Astrocyte (in vitro differentiated cells and primary cell): ENCODE data around the gene HS6ST3. TPM values are rescaled to one million over a fixed set of nuclear protein-coding genes. Genes with fewer than 3 reads are reported as not detected.

Source experiments
- DNase-seq: peaks from one replicate; pipeline ENCODE4 v3.0.0-alpha.2; 2010; ENCODE audit warnings: low read depth
- FAIRE-seq: peaks from 2 replicates; lab custom pipeline; 2011; peaks lifted over from hg19 to GRCh38; lab: Jason Lieb, UNC
- H2AFZ ChIP-seq: 2 replicates; pipeline ENCODE4 v1.6.0; 2012; ENCODE audit warnings: low read depth, low read length, inconsistent platforms
- H3K27ac ChIP-seq: 2 replicates; pipeline ENCODE4 v1.5.1; 2011; ENCODE audit warnings: low read depth, low read length, inconsistent platforms
- H3K27me3 ChIP-seq: 2 replicates; pipeline ENCODE4 v1.6.0; 2011; ENCODE audit warnings: low read length, inconsistent platforms; ENCODE audit not compliant: insufficient read depth
- H3K36me3 ChIP-seq: 2 replicates; pipeline ENCODE4 v1.5.1; 2011; ENCODE audit warnings: low read length, inconsistent platforms; ENCODE audit not compliant: insufficient read depth
- H3K4me1 ChIP-seq: 2 replicates; pipeline ENCODE4 v1.5.1; 2011; ENCODE audit warnings: low read length, inconsistent platforms; ENCODE audit not compliant: insufficient read depth
- H3K4me2 ChIP-seq: 2 replicates; pipeline ENCODE4 v1.6.0; 2012; ENCODE audit warnings: low read length, inconsistent platforms
- H3K4me3 ChIP-seq: 2 replicates; pipeline ENCODE4 v1.5.1; 2011; ENCODE audit warnings: low read depth, mild to moderate bottlenecking, low read length, inconsistent platforms; ENCODE audit not compliant: insufficient read depth
- H3K79me2 ChIP-seq: 2 replicates; pipeline ENCODE4 v1.6.0; 2012; ENCODE audit warnings: mild to moderate bottlenecking, low read length, inconsistent platforms; ENCODE audit not compliant: insufficient read depth
- H3K9ac ChIP-seq: 2 replicates; pipeline ENCODE4 v1.6.0; 2012; ENCODE audit warnings: mild to moderate bottlenecking, low read length, inconsistent platforms
- H3K9me3 ChIP-seq: 2 replicates; pipeline ENCODE4 v1.5.1; 2012; ENCODE audit warnings: low read depth, mild to moderate bottlenecking, low read length, inconsistent platforms; ENCODE audit not compliant: insufficient read depth
- H4K20me1 ChIP-seq: 2 replicates; pipeline ENCODE4 v1.6.0; 2012; ENCODE audit warnings: low read length, inconsistent platforms; ENCODE audit not compliant: insufficient read depth
- H3K27ac Mint-ChIP-seq: one replicate; pipeline ENCODE4 v1.8.0; 2021; ENCODE audit warnings: mild to moderate bottlenecking, mixed read lengths; ENCODE audit not compliant: unreplicated experiment
- H3K27me3 Mint-ChIP-seq: one replicate; pipeline ENCODE4 v1.8.0; 2021; ENCODE audit warnings: low read depth, mixed read lengths; ENCODE audit not compliant: unreplicated experiment
- H3K36me3 Mint-ChIP-seq: one replicate; pipeline ENCODE4 v1.8.0; 2021; ENCODE audit warnings: low read depth, mixed read lengths; ENCODE audit not compliant: unreplicated experiment
- H3K4me1 Mint-ChIP-seq: one replicate; pipeline ENCODE4 v1.8.0; 2021; ENCODE audit warnings: low read depth, mixed read lengths; ENCODE audit not compliant: unreplicated experiment
- H3K4me3 Mint-ChIP-seq: one replicate; pipeline ENCODE4 v1.8.0; 2021; ENCODE audit warnings: mild to moderate bottlenecking, moderate library complexity, mixed read lengths; ENCODE audit not compliant: unreplicated experiment
- H3K9me3 Mint-ChIP-seq: one replicate; pipeline ENCODE4 v1.8.0; 2021; ENCODE audit warnings: mild to moderate bottlenecking, mixed read lengths; ENCODE audit not compliant: unreplicated experiment
- EZH2 ChIP-seq: IDR thresholded peaks from 2 replicates; pipeline ENCODE4 v1.6.1; 2012; ENCODE audit warnings: mild to moderate bottlenecking, low read length, inconsistent platforms; ENCODE audit not compliant: insufficient read depth
- total RNA-seq: library from RNA; stranded (reverse); gene quantifications from 2 replicates; pipeline ENCODE4 v1.2.1, GENCODE V29; 2021
- TF ChIP-seq, protein P1 (sequence below): IDR thresholded peaks from 2 replicates; pipeline ENCODE4 v1.5.1; 2011; ENCODE audit warnings: low read depth, mild to moderate bottlenecking, inconsistent platforms, low read length, moderate library complexity; ENCODE audit not compliant: insufficient read depth

Gene HS6ST3
- total RNA-seq, 1 donor from 2014 or later = 0.07 TPM

DNA sequence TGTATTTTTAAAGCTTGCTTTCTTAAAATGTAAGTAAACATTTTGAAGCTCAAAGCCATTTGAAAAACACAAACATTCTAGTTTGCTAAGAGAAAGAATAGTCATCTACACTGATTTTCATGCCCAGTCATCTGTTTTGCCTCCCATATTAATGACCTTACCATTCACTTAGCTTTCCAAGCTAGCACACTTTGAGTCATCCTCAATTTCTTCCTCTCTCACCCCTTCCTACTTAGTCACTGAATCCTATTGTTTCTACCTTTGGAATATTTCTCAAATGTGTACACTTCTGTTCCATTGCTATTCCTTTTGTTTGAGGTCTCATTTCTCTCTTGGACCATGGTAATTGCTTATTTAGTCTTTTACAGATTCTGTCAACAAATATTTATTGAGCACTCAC lies 7.3 kb upstream of the HS6ST3 start:
- no peak overlapping the region for H2AFZ ChIP-seq
- FAIRE-seq (no peak), DNase-seq (no peak)
- H3K4me1 ChIP-seq = no peaks in the 10 kb centered on the region
- Mint-ChIP-seq H3K4me1 (no peaks in the 10 kb centered on the region), H3K9me3 (no peaks in the 10 kb centered on the region), H3K36me3 (peaks cover 1% of the 10 kb centered on the region), H3K27ac (no peak overlapping the region), H3K27me3 (peaks cover 21% of the 10 kb centered on the region), H3K4me3 (no peak overlapping the region)
- H3K27me3 ChIP-seq = peaks cover 11% of the 10 kb centered on the region
- no peaks in the 10 kb centered on the region for H4K20me1 ChIP-seq
- no peak overlapping the region for H3K9ac ChIP-seq
- no peaks in the 10 kb centered on the region for H3K36me3 ChIP-seq
- no peak overlapping the region for H3K27ac ChIP-seq
- no peak overlapping the region for H3K4me3 ChIP-seq
- no peak for TF ChIP-seq EZH2
- TF ChIP-seq, protein P1, sequence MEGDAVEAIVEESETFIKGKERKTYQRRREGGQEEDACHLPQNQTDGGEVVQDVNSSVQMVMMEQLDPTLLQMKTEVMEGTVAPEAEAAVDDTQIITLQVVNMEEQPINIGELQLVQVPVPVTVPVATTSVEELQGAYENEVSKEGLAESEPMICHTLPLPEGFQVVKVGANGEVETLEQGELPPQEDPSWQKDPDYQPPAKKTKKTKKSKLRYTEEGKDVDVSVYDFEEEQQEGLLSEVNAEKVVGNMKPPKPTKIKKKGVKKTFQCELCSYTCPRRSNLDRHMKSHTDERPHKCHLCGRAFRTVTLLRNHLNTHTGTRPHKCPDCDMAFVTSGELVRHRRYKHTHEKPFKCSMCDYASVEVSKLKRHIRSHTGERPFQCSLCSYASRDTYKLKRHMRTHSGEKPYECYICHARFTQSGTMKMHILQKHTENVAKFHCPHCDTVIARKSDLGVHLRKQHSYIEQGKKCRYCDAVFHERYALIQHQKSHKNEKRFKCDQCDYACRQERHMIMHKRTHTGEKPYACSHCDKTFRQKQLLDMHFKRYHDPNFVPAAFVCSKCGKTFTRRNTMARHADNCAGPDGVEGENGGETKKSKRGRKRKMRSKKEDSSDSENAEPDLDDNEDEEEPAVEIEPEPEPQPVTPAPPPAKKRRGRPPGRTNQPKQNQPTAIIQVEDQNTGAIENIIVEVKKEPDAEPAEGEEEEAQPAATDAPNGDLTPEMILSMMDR = no peak
- H3K4me2 ChIP-seq = no peak overlapping the region
- no peaks in the 10 kb centered on the region for H3K79me2 ChIP-seq
- H3K9me3 ChIP-seq = no peaks in the 10 kb centered on the region

- TF ChIP-seq, protein P1 = no peak
- no peak for TF ChIP-seq EZH2
- Histone ChIP-seq H3K36me3 (no peaks in the 10 kb centered on the region), H3K4me3 (no peak overlapping the region), H3K4me1 (peaks cover 4% of the 10 kb centered on the region), H3K27me3 (peaks cover 42% of the 10 kb centered on the region), H3K79me2 (no peaks in the 10 kb centered on the region), H3K9me3 (no peaks in the 10 kb centered on the region), H3K27ac (no peak overlapping the region), H2AFZ (no peak overlapping the region), H3K4me2 (no peak overlapping the region), H3K9ac (no peak overlapping the region), H4K20me1 (no peaks in the 10 kb centered on the region)
- H3K9me3 Mint-ChIP-seq = no peaks in the 10 kb centered on the region
- H3K4me1 Mint-ChIP-seq = no peaks in the 10 kb centered on the region
- peaks cover 44% of the 10 kb centered on the region for H3K27me3 Mint-ChIP-seq
- no peak for DNase-seq
- H3K4me3 Mint-ChIP-seq = no peak overlapping the region
- no peak overlapping the region for H3K27ac Mint-ChIP-seq
- no peaks in the 10 kb centered on the region for H3K36me3 Mint-ChIP-seq
- no peak for FAIRE-seq
Observed at GRCh38 chr13:96086736-96087135, 3.2 kb upstream of the HS6ST3 start.

DNA sequence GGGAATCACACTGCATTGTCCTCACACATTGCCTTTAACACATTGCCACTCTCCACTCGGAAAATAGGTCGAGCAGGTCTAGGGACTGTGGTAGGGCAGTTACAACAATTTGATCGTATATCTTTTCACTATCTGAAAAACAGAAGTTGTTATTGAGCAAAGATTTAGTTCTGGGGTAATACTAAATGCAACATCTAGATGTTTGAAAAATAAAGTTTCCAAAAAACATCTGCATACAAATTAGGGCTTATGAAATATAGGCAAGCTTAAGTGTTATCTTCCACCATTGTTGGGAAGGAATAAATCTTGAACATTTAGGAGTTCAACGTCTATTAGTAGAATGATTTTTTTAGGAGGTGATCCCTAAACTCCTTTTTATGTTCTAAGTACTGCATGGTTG lies 768 bp upstream of the HS6ST3 start:
- Histone ChIP-seq H3K4me1 (peaks cover 4% of the 10 kb centered on the region), H3K9me3 (no peaks in the 10 kb centered on the region), H3K27ac (no peak overlapping the region), H3K36me3 (no peaks in the 10 kb centered on the region), H3K79me2 (no peaks in the 10 kb centered on the region), H2AFZ (no peak overlapping the region), H3K27me3 (peaks cover 51% of the 10 kb centered on the region), H3K4me3 (no peak overlapping the region), H4K20me1 (no peaks in the 10 kb centered on the region), H3K4me2 (no peak overlapping the region), H3K9ac (no peak overlapping the region)
- Mint-ChIP-seq H3K4me1 (no peaks in the 10 kb centered on the region), H3K36me3 (no peaks in the 10 kb centered on the region), H3K27me3 (peaks cover 65% of the 10 kb centered on the region), H3K9me3 (no peaks in the 10 kb centered on the region), H3K4me3 (peak overlapping the region; percentile 83), H3K27ac (no peak overlapping the region)
- TF ChIP-seq, protein P1 = no peak
- TF ChIP-seq EZH2 = no peak
- FAIRE-seq (no peak), DNase-seq (no peak)
